Testis (tissue), 3 donors: ENCODE data around the gene ASXL1. TPM values are rescaled to one million over a fixed set of nuclear protein-coding genes. Genes with fewer than 3 reads are reported as not detected.

Experiments used
- DNase-seq: peaks from one replicate; pipeline ENCODE4 v3.0.0-alpha.2; 2019
- H3K27ac ChIP-seq, 2 donors: fragments of 200-600 bp; sonication (generic); one replicate each; pipeline ENCODE4 v1.5.1; 2019
- H3K27me3 ChIP-seq: fragments of 200-600 bp; sonication (generic); one replicate; pipeline ENCODE4 v1.5.1; 2019
- H3K36me3 ChIP-seq: fragments of 200-600 bp; sonication (generic); one replicate; pipeline ENCODE4 v1.5.1; 2017; ENCODE audit warnings: low read depth; ENCODE audit errors: missing control alignments
- H3K4me1 ChIP-seq: fragments of 200-600 bp; sonication (generic); one replicate; pipeline ENCODE4 v1.5.1; 2019
- H3K4me3 ChIP-seq, 2 donors: fragments of 200-600 bp; sonication (generic); one replicate each; pipeline ENCODE4 v1.5.1; 2017 to 2019
- H3K9me3 ChIP-seq: fragments of 200-600 bp; sonication (generic); one replicate; pipeline ENCODE4 v1.5.1; 2017
- POLR2A ChIP-seq: fragments of 450-650 bp; IDR thresholded peaks from one replicate; pipeline ENCODE4 v1.6.1; 2017; ENCODE audit warnings: antibody characterized with exemption, mild to moderate bottlenecking, moderate library complexity
- WGBS, 2 donors: methylation state at CpG; one replicate each; pipeline ENCODE4 v1.1.5; 2018; 5-methylcytosine and 5-hydroxymethylcytosine counted together
- intact Hi-C: fragments of 100-400 bp; cut with DNase I; formaldehyde crosslinking; loops from one replicate; pipeline ENCODE4 v1.15.1; 2023; ENCODE audit warnings: low total_unique reads
- polyA plus RNA-seq: library from polyadenylated mRNA; stranded (reverse); fragments of 350-450 nt; fragmentation: Illumina TruSeq; extraction: RNeasy Lipid Tissue Mini Kit (QIAGEN cat#74804); gene quantifications from one replicate; pipeline ENCODE4 v1.2.3, GENCODE V29; 2014; ENCODE audit warnings: low read depth, low replicate concordance; ENCODE audit not compliant: insufficient read depth
- total RNA-seq, 2 donors: library from RNA; depleted of rRNA; stranded (reverse); fragments of >200 nt; gene quantifications; one replicate each; pipeline ENCODE4 v1.2.3, GENCODE V29; 2016
- TF ChIP-seq, protein P1 (sequence below), 3 experiments: fragments of 450-650 bp in 2 of 3; fragments of 200-600 bp in 1 of 3; sonication (generic) in 1 of 3; IDR thresholded peaks; one replicate each; pipeline ENCODE4 v1.5.1; 2016 to 2019; ENCODE audit warnings: antibody characterized with exemption in 3 of 3, mild to moderate bottlenecking in 2 of 3, moderate library complexity in 1 of 3

ASXL1 gene
- total and polyA plus RNA-seq, 3 donors from 2014 or later = 101 to 161 (median 125) TPM

DNA sequence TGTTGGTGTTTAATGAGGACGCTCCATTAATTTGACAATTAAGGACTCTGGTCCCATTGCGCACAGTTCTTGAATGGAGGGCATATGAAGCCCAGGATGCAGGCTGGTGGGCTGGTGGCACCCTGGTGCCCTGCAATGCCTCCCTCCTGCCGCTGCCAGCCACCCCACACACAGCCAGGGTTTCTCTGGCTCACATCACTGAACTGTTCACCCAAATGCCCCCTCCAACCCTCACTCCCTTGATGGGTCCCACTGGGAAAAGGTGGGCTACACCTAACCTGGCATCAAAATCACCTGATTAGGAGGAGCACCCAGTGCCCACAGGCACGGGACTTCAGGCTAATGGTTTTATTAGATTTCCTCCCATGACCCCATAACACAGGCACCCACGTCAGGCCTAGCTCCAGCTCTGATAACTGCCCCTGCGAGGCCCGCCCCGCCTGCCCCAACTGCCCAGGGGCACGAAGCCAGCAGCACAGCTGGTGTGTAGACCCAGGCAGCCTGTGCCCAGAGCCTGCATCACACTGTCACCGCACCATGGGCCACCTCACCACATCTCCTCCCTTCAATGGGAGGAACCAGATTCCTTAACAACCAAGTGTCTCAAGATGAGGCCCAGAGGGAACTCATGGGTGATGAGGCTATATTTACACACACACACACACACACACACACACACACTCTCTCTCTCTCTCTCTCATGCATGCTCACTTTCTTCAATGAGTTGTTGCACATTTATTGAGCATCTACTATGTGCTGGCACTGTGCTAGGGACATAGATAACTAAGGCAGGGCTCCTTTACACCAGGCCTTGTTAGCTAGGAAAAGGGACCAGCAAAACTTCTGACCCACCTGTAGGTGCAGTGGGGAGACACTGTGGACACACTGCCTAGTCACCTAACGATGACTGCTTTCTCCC, 119.7 kb downstream of the ASXL1 start:
- TF ChIP-seq, protein P1, sequence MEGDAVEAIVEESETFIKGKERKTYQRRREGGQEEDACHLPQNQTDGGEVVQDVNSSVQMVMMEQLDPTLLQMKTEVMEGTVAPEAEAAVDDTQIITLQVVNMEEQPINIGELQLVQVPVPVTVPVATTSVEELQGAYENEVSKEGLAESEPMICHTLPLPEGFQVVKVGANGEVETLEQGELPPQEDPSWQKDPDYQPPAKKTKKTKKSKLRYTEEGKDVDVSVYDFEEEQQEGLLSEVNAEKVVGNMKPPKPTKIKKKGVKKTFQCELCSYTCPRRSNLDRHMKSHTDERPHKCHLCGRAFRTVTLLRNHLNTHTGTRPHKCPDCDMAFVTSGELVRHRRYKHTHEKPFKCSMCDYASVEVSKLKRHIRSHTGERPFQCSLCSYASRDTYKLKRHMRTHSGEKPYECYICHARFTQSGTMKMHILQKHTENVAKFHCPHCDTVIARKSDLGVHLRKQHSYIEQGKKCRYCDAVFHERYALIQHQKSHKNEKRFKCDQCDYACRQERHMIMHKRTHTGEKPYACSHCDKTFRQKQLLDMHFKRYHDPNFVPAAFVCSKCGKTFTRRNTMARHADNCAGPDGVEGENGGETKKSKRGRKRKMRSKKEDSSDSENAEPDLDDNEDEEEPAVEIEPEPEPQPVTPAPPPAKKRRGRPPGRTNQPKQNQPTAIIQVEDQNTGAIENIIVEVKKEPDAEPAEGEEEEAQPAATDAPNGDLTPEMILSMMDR (IDR thresholded peaks at IDR 0.05) = no peak
- no peak for TF ChIP-seq POLR2A
- no peaks in the 10 kb centered on the region for H3K27me3 ChIP-seq
- H3K27ac ChIP-seq = no peak overlapping the region
- no peaks in the 10 kb centered on the region for H3K36me3 ChIP-seq
- 72 to 89% methylated on average over 4 to 11 of the region's 11 CpGs for WGBS, 2 donors
- H3K9me3 ChIP-seq = no peaks in the 10 kb centered on the region
- no peak overlapping the region for H3K4me3 ChIP-seq
- DNase-seq = no peak
- intact Hi-C loops = loop anchor here (10.0 kb wide), 1 partner anchor 143 kb away; no protein-coding TSS in a partner anchor
- H3K4me1 ChIP-seq = peaks cover 70% of the 10 kb centered on the region

DNA sequence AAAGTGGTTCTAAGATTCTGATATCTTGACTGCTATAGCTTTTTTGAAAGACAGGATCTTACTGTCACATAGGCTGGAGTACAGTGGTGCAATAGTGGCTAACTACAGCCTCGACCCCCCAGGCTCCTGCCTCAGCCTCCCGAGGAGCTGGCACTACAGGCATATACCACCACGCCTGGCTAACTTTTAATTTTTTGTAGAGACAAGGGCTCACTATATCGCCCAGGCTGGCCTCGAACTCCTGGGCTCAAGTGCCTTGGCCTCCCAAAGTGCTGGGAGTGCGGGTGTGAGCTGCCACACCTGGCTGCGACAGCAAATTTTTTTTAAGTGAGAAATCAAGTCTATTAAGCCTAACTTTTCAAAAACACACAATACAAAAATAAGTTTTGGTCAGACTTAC, 120.4 kb downstream of the ASXL1 start:
- no peak overlapping the region for H3K4me3 ChIP-seq
- intact Hi-C loops = loop anchor here (10.0 kb wide), 1 partner anchor 144 kb away; no protein-coding TSS in a partner anchor
- no peak overlapping the region for H3K27ac ChIP-seq
- no peak for DNase-seq
- TF ChIP-seq, protein P1 (IDR thresholded peaks at IDR 0.05) = no peak
- no peak for TF ChIP-seq POLR2A
- WGBS, 2 donors = 92 to 96% methylated on average over 7 of the region's 7 CpGs
- no peaks in the 10 kb centered on the region for H3K9me3 ChIP-seq
- peaks cover 63% of the 10 kb centered on the region for H3K4me1 ChIP-seq
- no peaks in the 10 kb centered on the region for H3K27me3 ChIP-seq
- H3K36me3 ChIP-seq = no peaks in the 10 kb centered on the region

DNA sequence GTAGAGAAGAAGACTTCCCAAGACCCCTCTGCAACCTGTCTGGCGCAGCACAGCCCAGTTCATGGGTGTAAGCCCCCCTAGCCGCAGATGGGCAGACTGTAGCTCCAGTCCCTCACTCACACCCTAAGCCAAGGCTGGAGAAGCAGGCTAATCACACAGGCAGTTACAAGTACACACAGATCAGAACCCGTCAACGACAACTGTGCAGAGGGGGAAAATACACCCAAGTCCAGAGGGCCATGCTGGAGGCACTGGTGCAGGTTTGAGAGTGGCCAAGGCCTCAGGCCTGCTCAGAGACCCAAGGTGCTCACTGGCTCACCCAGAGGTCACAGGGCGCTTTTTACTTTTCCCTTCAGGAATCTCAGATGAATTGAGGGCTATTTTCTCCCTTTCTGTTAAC, 120.9 kb downstream of the ASXL1 start:
- DNase-seq = no peak
- peaks cover 60% of the 10 kb centered on the region for H3K4me1 ChIP-seq
- H3K36me3 ChIP-seq = no peaks in the 10 kb centered on the region
- H3K27ac ChIP-seq = no peak overlapping the region
- H3K9me3 ChIP-seq = no peaks in the 10 kb centered on the region
- H3K27me3 ChIP-seq = no peaks in the 10 kb centered on the region
- H3K4me3 ChIP-seq = no peak overlapping the region
- intact Hi-C loops = loop anchor here (10.0 kb wide), 1 partner anchor 144 kb away; no protein-coding TSS in a partner anchor
- 89 to 91% methylated on average over 5 of the region's 5 CpGs for WGBS, 2 donors
- TF ChIP-seq, protein P1 (IDR thresholded peaks at IDR 0.05) = no peak
- TF ChIP-seq POLR2A = no peak

DNA sequence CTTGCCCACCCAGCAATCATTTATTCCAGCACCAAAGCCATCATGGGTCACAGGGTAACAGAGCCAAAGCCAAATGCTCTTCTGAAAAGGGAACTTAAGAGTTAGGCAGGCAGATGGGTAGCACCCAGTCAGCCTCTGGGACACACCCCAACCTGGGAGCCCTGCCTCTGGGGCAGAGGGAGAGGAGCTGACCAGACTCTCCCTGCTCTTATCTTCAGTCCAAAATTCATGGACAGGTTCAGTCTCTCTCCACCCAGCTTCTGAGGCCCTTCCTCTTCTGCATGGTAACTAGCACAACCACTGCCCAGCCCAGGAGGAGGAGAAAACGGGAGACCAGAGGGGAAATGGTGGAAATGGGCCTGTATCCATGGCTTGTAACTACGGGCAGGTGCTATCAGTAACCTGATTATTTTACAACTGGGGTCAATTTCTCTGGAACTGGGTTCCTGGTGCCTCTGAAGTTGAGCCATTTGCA, 121.6 kb downstream of the ASXL1 start:
- Histone ChIP-seq H3K9me3 (no peaks in the 10 kb centered on the region), H3K36me3 (no peaks in the 10 kb centered on the region), H3K27me3 (no peaks in the 10 kb centered on the region), H3K4me1 (peaks cover 53% of the 10 kb centered on the region), H3K27ac (no peak overlapping the region), H3K4me3 (no peak overlapping the region)
- intact Hi-C loops = loop anchor here (10.0 kb wide), 1 partner anchor 145 kb away; no protein-coding TSS in a partner anchor
- no peak for TF ChIP-seq POLR2A
- TF ChIP-seq, protein P1 (IDR thresholded peaks at IDR 0.05) = no peak
- WGBS, 2 donors = 57 to 67% methylated on average over 2 of the region's 2 CpGs
- DNase-seq = no peak
